K562 (cell line): Measurements from ENCODE around the gene PDE8A. TPM values are rescaled to one million over a fixed set of nuclear protein-coding genes. Genes with fewer than 3 reads are reported as not detected.

Source experiments
- ATAC-seq: fragments of 200-7000 bp; cut with Tn5 transposase; 3 replicates; pipeline ENCODE4 v1.9.1; 2020; ENCODE audit warnings: moderate library complexity
- BruUV-seq: library from RNA; stranded (reverse); fragments of 400-500 nt; replicated peaks from 2 replicates; lab custom pipeline; 2021; lab: Mats Ljungman, UMichigan
- CTCF ChIA-PET: fragments of 300-600 bp; formaldehyde crosslinking; extraction: SDS; loops from one replicate; lab custom pipeline; 2021; ENCODE audit warnings: low intra/inter-chr PET ratio; lab: Yijun Ruan, JAX
- POLR2A ChIA-PET: fragments of 300-600, 350-650 bp; sonication (Branson Sonifier 250); formaldehyde crosslinking; extraction: SDS; loops from one replicate; lab custom pipeline; 2021; ENCODE audit warnings: antibody characterized with exemption, inconsistent platforms; lab: Yijun Ruan, JAX
- DNase-seq, 4 experiments: peaks; one replicate each; pipeline versions ENCODE4 v3.0.0 to v3.0.0-alpha.2; 2011 to 2018; ENCODE audit warnings: low spot score in 3 of 4, mixed read lengths in 3 of 4; ENCODE audit errors: extremely low read depth in 1 of 4
- FAIRE-seq: peaks from 2 replicates; lab custom pipeline; 2011; peaks lifted over from hg19 to GRCh38; lab: Jason Lieb, UNC
- H2AFZ ChIP-seq: 2 replicates; pipeline ENCODE4 v1.6.0; 2011; ENCODE audit warnings: low read depth, low read length, control low read depth, inconsistent platforms
- H3K27ac ChIP-seq: fragments of 200-600 bp; 3 replicates; pipeline ENCODE4 v1.8.0; 2011; ENCODE audit warnings: low read depth, mild to moderate bottlenecking, control low read depth, inconsistent platforms, low read length, moderate library complexity, mixed read lengths; ENCODE audit errors: extremely low read depth
- H3K27me3 ChIP-seq, 2 experiments: fragments of 300-600 bp in 1 of 2; 2 replicates in 1 of 2; 3 replicates in 1 of 2; pipeline versions ENCODE4 v1.6.0 to v1.8.0; 2011; ENCODE audit warnings: inconsistent platforms in 2 of 2, low read length in 2 of 2, mild to moderate bottlenecking in 1 of 2, mixed read lengths in 1 of 2, moderate library complexity in 1 of 2; ENCODE audit not compliant: control insufficient read depth in 2 of 2, insufficient read depth in 2 of 2
- H3K36me3 ChIP-seq: fragments of 300-600 bp; 3 replicates; pipeline ENCODE4 v1.8.0; 2011; ENCODE audit warnings: mild to moderate bottlenecking, low read length, inconsistent platforms; ENCODE audit not compliant: control insufficient read depth, insufficient read depth
- H3K4me1 ChIP-seq, 2 experiments: fragments of 200-600 bp in 1 of 2; replicated peaks in 1 of 2; 2 replicates in 1 of 2; 3 replicates in 1 of 2; pipeline versions ENCODE4 v1.5.1 to v1.8.0; 2011; ENCODE audit warnings: inconsistent platforms in 2 of 2, low read length in 2 of 2, mild to moderate bottlenecking in 1 of 2, mixed read lengths in 1 of 2, moderate library complexity in 1 of 2; ENCODE audit not compliant: control insufficient read depth in 2 of 2, insufficient read depth in 2 of 2
- H3K4me2 ChIP-seq: 2 replicates; pipeline ENCODE4 v1.6.1; 2011; ENCODE audit warnings: low read length, control low read depth, inconsistent platforms, mixed read lengths; ENCODE audit not compliant: insufficient read depth
- H3K4me3 ChIP-seq: fragments of 200-600 bp; sonication (generic), shearing (Covaris generic); 2 replicates; pipeline ENCODE4 v1.5.1; 2016; ENCODE audit warnings: control low read depth, inconsistent platforms
- H3K79me2 ChIP-seq: fragments of 200-600 bp; 3 replicates; pipeline ENCODE4 v1.8.0; 2011; ENCODE audit warnings: low read length, inconsistent platforms; ENCODE audit not compliant: control insufficient read depth, insufficient read depth
- H3K9ac ChIP-seq, 2 experiments: 2 replicates each; pipeline versions ENCODE4 v1.6.0 to v1.6.1; 2011; ENCODE audit warnings: low read depth in 2 of 2, low read length in 2 of 2, control low read depth in 1 of 2, inconsistent platforms in 1 of 2, mild to moderate bottlenecking in 1 of 2, mixed read lengths in 1 of 2; ENCODE audit not compliant: insufficient read depth in 1 of 2
- H3K9me1 ChIP-seq: one replicate; pipeline ENCODE4 v1.6.0; 2011; ENCODE audit warnings: inconsistent platforms, mild to moderate bottlenecking, low read length, moderate library complexity; ENCODE audit not compliant: control insufficient read depth, insufficient read depth
- H3K9me3 ChIP-seq: replicated peaks from 2 replicates; pipeline ENCODE4 v1.5.1; 2011; ENCODE audit warnings: low read depth, low read length, inconsistent platforms; ENCODE audit not compliant: control insufficient read depth, insufficient read depth
- H4K20me1 ChIP-seq: replicated peaks from 2 replicates; pipeline ENCODE4 v1.6.1; 2011; ENCODE audit warnings: low read length, inconsistent platforms, mixed read lengths; ENCODE audit not compliant: control insufficient read depth, insufficient read depth
- CHCHD3 ChIP-seq: fragments of 250-450 bp; sonication (Bioruptor Pico); IDR thresholded peaks from 2 replicates; pipeline ENCODE4 v2.1.2; 2022; ENCODE audit warnings: mild to moderate bottlenecking
- CHD2 ChIP-seq: IDR thresholded peaks from 2 replicates; pipeline ENCODE4 v1.6.1; 2011; ENCODE audit warnings: low read depth, low read length
- E2F1 ChIP-seq: sonication (generic); formaldehyde crosslinking; IDR thresholded peaks from 2 replicates; pipeline ENCODE4 v1.8.1; 2023; ENCODE audit warnings: mild to moderate bottlenecking, missing genetic modification reagents, moderate library complexity
- HMG20A ChIP-seq: fragments of 450-650 bp; formaldehyde crosslinking; conservative IDR thresholded peaks from 2 replicates; pipeline ENCODE4 v1.4.0; 2020; ENCODE audit warnings: mild to moderate bottlenecking, mixed read lengths
- LCOR ChIP-seq: sonication (generic); formaldehyde crosslinking; IDR thresholded peaks from 2 replicates; pipeline ENCODE4 v1.8.0; 2022; ENCODE audit warnings: mild to moderate bottlenecking, missing genetic modification reagents
- RBBP5 ChIP-seq: fragments of 200-600 bp; sonication (generic); IDR thresholded peaks from 2 replicates; pipeline ENCODE4 v1.6.1; 2012; ENCODE audit warnings: borderline replicate concordance, mild to moderate bottlenecking, low read length, control low read depth, inconsistent platforms; ENCODE audit not compliant: insufficient read depth, poor library complexity, severe bottlenecking
- TCF3 ChIP-seq: sonication (generic); formaldehyde crosslinking; IDR thresholded peaks from 2 replicates; pipeline ENCODE4 v1.4.0; 2020; ENCODE audit warnings: mild to moderate bottlenecking, missing genetic modification reagents
- WGBS: fragments of 100-300 bp; shearing (Covaris generic); methylation state at CpG from one replicate; pipeline ENCODE4 v1.1.6; 2016; ENCODE audit warnings: low coverage, mixed read lengths; ENCODE audit not compliant: insufficient coverage; ENCODE audit errors: missing lambda C conversion rate; 5-methylcytosine and 5-hydroxymethylcytosine counted together
- in situ Hi-C: fragments of 300-500 bp; cut with MboI; formaldehyde crosslinking; loops from 4 replicates; pipeline ENCODE4 v1.15.0; 2018; ENCODE audit warnings: inconsistent platforms, mixed read lengths
- intact Hi-C: fragments of 100-400 bp; cut with micrococcal nuclease; formaldehyde crosslinking; loops from 2 replicates; pipeline ENCODE4 v1.14.2; 2022
- polyA plus RNA-seq, 8 experiments: library from polyadenylated mRNA; depleted of rRNA in 4 of 8; stranded (reverse) in 5 of 8; unstranded in 3 of 8; fragments of >200 nt; fragmentation: Nextera tagmentation in 2 of 8; fragmentation: Illumina TruSeq in 1 of 8; extraction: Ambion mirVana in 2 of 8; extraction: Trizol in 1 of 8; gene quantifications; 2 replicates each; pipeline versions ENCODE4 v1.2.1 to v1.2.3, GENCODE V29; 2011 to 2014; ENCODE audit warnings: inconsistent platforms in 1 of 8, missing spikeins in 1 of 8
- total RNA-seq, 7 experiments: library from RNA; depleted of rRNA in 6 of 7; stranded (reverse); fragments of >200 nt in 6 of 7; fragmentation: Illumina TruSeq in 2 of 7; extraction: Trizol in 2 of 7; gene quantifications; 2 replicates each; pipeline versions ENCODE4 v1.2.1 to v1.2.3, GENCODE V29; 2011 to 2021; ENCODE audit warnings: low replicate concordance in 1 of 7
- TF ChIP-seq, protein P1 (sequence below): fragments of 450-650 bp; IDR thresholded peaks from 2 replicates; pipeline ENCODE4 v1.6.1; 2016; ENCODE audit warnings: mild to moderate bottlenecking
- TF ChIP-seq, protein P2 (sequence below): IDR thresholded peaks from 2 replicates; pipeline ENCODE4 v1.6.1; 2012; ENCODE audit warnings: low read depth, low read length, improper control_type of control experiment, borderline replicate concordance

The PDE8A gene
- total and polyA plus RNA-seq, 9 of the 15 experiments (the other 6 are each of a cell fraction or from before 2014, with no cell fraction given), result 5.9 to 40.3 (median 19.8) TPM

GRCh38 chr15:84949845-84950569 lies 31.6 kb upstream of the PDE8A start (continued):
- TF ChIP-seq E2F1, result 0 out of 2 replicates have a peak, but pooled peaks have one; percentile 38
- TF ChIP-seq RBBP5, result peak; percentile 18

DNA sequence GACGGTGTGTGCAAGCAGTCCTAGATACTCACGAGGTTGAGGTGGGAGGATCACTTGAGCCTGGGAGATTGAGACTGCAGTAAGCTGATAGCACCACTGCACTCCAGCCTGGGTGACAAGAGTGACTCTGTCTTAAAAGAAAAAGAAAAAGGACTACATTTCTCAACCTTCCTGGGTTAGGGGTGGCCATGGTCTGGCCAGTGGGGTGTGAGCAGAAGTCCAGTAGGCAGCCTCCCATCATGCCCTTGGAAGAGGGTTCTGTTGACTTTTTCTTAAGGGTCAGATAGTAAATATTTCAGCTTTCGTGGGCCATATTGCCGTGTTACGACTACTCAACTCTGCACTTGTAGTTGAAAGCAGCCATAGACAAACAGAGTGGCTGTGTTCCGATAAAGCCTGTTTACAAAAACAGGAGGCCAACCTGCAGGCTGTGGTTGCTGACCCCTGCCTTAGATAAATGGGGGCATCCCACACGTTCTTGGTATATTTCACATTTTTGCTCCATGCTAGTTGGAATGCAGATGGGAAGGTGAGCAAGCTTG lies 31.0 kb upstream of the PDE8A start:
- peaks cover 47 to 72% of the 10 kb centered on the region in 2 experiments for H3K4me1 ChIP-seq
- CTCF ChIA-PET, result interaction anchor here (0.6 kb wide), 1 partner anchor 212 kb away, joined by 6 read pairs; no protein-coding TSS in a partner anchor
- peak; percentile 85 for ATAC-seq
- no peaks in the 10 kb centered on the region for H3K9me3 ChIP-seq
- intact Hi-C loops (no loop called here), in situ Hi-C loops (loop anchor here (5.0 kb wide), 1 partner anchor 92 kb away; no protein-coding TSS in a partner anchor)
- H3K9me1 ChIP-seq, result no peaks in the 10 kb centered on the region
- under 1% methylated on average over 6 of the region's 7 CpGs for WGBS
- peak overlapping the region; percentile 72 to 73; a peak in 3 of 4 replicates for H3K9ac ChIP-seq
- H2AFZ ChIP-seq, result peak overlapping the region; percentile 94
- H4K20me1 ChIP-seq, result no peaks in the 10 kb centered on the region
- H3K4me2 ChIP-seq, result peak overlapping the region; percentile 80
- no peaks in the 10 kb centered on the region for H3K27me3 ChIP-seq
- peak; percentile 57 to 93 (median 61) for DNase-seq
- peak overlapping the region; percentile 12; the same call in 1 of the 2 replicates for H3K4me3 ChIP-seq
- POLR2A ChIA-PET, result interaction anchor here (0.5 to 2.4 kb wide), 14 partner anchors 8 to 1499 kb away, joined by 3 to 9 read pairs (median 3); no protein-coding TSS in a partner anchor
- BruUV-seq, result TSS peak; percentile 88
- no peaks in the 10 kb centered on the region for H3K36me3 ChIP-seq
- H3K27ac ChIP-seq, result peak overlapping the region; percentile 93
- FAIRE-seq, result peak; percentile 97
- H3K79me2 ChIP-seq, result no peaks in the 10 kb centered on the region
- TF ChIP-seq CHCHD3, result no peak
- TF ChIP-seq HMG20A (CRISPR knock-in tag), result no peak
- peak; percentile 85 for TF ChIP-seq TCF3 (CRISPR knock-in tag)
- TF ChIP-seq, protein P1, sequence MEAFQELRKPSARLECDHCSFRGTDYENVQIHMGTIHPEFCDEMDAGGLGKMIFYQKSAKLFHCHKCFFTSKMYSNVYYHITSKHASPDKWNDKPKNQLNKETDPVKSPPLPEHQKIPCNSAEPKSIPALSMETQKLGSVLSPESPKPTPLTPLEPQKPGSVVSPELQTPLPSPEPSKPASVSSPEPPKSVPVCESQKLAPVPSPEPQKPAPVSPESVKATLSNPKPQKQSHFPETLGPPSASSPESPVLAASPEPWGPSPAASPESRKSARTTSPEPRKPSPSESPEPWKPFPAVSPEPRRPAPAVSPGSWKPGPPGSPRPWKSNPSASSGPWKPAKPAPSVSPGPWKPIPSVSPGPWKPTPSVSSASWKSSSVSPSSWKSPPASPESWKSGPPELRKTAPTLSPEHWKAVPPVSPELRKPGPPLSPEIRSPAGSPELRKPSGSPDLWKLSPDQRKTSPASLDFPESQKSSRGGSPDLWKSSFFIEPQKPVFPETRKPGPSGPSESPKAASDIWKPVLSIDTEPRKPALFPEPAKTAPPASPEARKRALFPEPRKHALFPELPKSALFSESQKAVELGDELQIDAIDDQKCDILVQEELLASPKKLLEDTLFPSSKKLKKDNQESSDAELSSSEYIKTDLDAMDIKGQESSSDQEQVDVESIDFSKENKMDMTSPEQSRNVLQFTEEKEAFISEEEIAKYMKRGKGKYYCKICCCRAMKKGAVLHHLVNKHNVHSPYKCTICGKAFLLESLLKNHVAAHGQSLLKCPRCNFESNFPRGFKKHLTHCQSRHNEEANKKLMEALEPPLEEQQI, result no peak
- no peak for TF ChIP-seq LCOR (CRISPR knock-in tag)
- TF ChIP-seq, protein P2, sequence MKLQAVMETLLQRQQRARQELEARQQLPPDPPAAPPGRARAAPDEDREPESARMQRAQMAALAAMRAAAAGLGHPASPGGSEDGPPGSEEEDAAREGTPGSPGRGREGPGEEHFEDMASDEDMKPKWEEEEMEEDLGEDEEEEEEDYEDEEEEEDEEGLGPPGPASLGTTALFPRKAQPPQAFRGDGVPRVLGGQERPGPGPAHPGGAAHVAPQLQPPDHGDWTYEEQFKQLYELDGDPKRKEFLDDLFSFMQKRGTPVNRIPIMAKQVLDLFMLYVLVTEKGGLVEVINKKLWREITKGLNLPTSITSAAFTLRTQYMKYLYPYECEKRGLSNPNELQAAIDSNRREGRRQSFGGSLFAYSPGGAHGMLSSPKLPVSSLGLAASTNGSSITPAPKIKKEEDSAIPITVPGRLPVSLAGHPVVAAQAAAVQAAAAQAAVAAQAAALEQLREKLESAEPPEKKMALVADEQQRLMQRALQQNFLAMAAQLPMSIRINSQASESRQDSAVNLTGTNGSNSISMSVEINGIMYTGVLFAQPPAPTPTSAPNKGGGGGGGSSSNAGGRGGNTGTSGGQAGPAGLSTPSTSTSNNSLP, result peak; percentile 56
- no peak for TF ChIP-seq CHD2
